HepG2 (cell line): ENCODE measurements around the gene HYAL1. TPM values are rescaled to one million over a fixed set of nuclear protein-coding genes. Genes with fewer than 3 reads are reported as not detected.
A peak's percentile ranks its signal among the peaks of the same experiment; 100 is the strongest.

Source experiments
- CBFB ChIP-seq: sonication (generic); formaldehyde crosslinking; IDR thresholded peaks from 2 replicates; pipeline ENCODE4 v1.4.0; 2020; ENCODE audit warnings: missing genetic modification reagents
- GABPB1 ChIP-seq: IDR thresholded peaks from 2 replicates; pipeline ENCODE4 v1.6.1; 2016; ENCODE audit warnings: mild to moderate bottlenecking, missing genetic modification reagents, moderate library complexity, missing compliant biosample characterization
- GZF1 ChIP-seq: sonication (generic); formaldehyde crosslinking; IDR thresholded peaks from 2 replicates; pipeline ENCODE4 v1.5.1; 2020; ENCODE audit warnings: mild to moderate bottlenecking, missing genetic modification reagents
- HOXA3 ChIP-seq: sonication (generic); formaldehyde crosslinking; IDR thresholded peaks from 2 replicates; pipeline ENCODE4 v1.5.0; 2020; ENCODE audit warnings: missing genetic modification reagents
- MAZ ChIP-seq, 2 experiments: sonication (generic) in 1 of 2; formaldehyde crosslinking in 1 of 2; IDR thresholded peaks; 2 replicates each; pipeline versions ENCODE4 v1.5.0 to v1.6.1; 2012 to 2020; ENCODE audit warnings: low read depth in 2 of 2, mild to moderate bottlenecking in 2 of 2, borderline replicate concordance in 1 of 2, improper control_type of control experiment in 1 of 2, low read length in 1 of 2, missing genetic modification reagents in 1 of 2, moderate library complexity in 1 of 2
- MLXIP ChIP-seq: sonication (generic); formaldehyde crosslinking; IDR thresholded peaks from 2 replicates; pipeline ENCODE4 v1.9.0; 2021; ENCODE audit warnings: missing genetic modification reagents, borderline replicate concordance
- POGZ ChIP-seq: sonication (generic); formaldehyde crosslinking; IDR thresholded peaks from 2 replicates; pipeline ENCODE4 v1.4.0; 2020; ENCODE audit warnings: mild to moderate bottlenecking, missing genetic modification reagents
- RAD21 ChIP-seq: fragments of 450-650 bp; formaldehyde crosslinking; IDR thresholded peaks from 2 replicates; pipeline ENCODE4 v1.5.0; 2020; ENCODE audit warnings: mild to moderate bottlenecking
- SCMH1 ChIP-seq: sonication (generic); formaldehyde crosslinking; IDR thresholded peaks from 2 replicates; pipeline ENCODE4 v1.9.0; 2021; ENCODE audit warnings: missing genetic modification reagents, mild to moderate bottlenecking, borderline replicate concordance
- TFAP4 ChIP-seq: sonication (generic); IDR thresholded peaks from 2 replicates; pipeline ENCODE4 v1.6.1; 2016; ENCODE audit warnings: low read depth, borderline replicate concordance
- YEATS2 ChIP-seq: sonication (generic); formaldehyde crosslinking; IDR thresholded peaks from 2 replicates; pipeline ENCODE4 v1.4.0; 2020; ENCODE audit warnings: missing genetic modification reagents, borderline replicate concordance
- ZBTB25 ChIP-seq: IDR thresholded peaks from 2 replicates; pipeline ENCODE4 v1.6.1; 2018; ENCODE audit warnings: missing genetic modification reagents
- ZNF124 ChIP-seq: sonication (generic); formaldehyde crosslinking; IDR thresholded peaks from 2 replicates; pipeline ENCODE4 v1.4.0; 2020; ENCODE audit warnings: missing genetic modification reagents
- ZNF382 ChIP-seq: sonication (generic); formaldehyde crosslinking; IDR thresholded peaks from 2 replicates; pipeline ENCODE4 v1.5.0; 2020; ENCODE audit warnings: missing genetic modification reagents, mild to moderate bottlenecking, borderline replicate concordance
- polyA plus RNA-seq, 8 experiments: library from polyadenylated mRNA; depleted of rRNA in 3 of 8; stranded (reverse) in 7 of 8; unstranded in 1 of 8; fragments of >200 nt; fragmentation: Illumina TruSeq in 4 of 8; extraction: Trizol in 4 of 8; gene quantifications; 2 replicates each; pipeline versions ENCODE4 v1.2.1 to v1.2.3, GENCODE V29; 2011 to 2016; ENCODE audit warnings: low read depth in 4 of 8, missing spikeins in 1 of 8, mixed read lengths in 1 of 8; ENCODE audit not compliant: insufficient read depth in 1 of 8
- total RNA-seq, 5 experiments: library from RNA; depleted of rRNA; stranded (reverse); fragments of >200 nt; fragmentation: Illumina TruSeq; extraction: Trizol; gene quantifications; 2 replicates each; pipeline ENCODE4 v1.2.3, GENCODE V29; 2016; ENCODE audit warnings: low read depth in 1 of 5
- TF ChIP-seq, protein P1 (sequence below): sonication (generic); formaldehyde crosslinking; IDR thresholded peaks from 2 replicates; pipeline ENCODE4 v1.4.0; 2020; ENCODE audit warnings: mild to moderate bottlenecking, missing genetic modification reagents
- TF ChIP-seq, protein P2 (sequence below): sonication (generic); formaldehyde crosslinking; IDR thresholded peaks from 2 replicates; pipeline ENCODE4 v1.4.0; 2020; ENCODE audit warnings: missing genetic modification reagents

The HYAL1 gene
- total and polyA plus RNA-seq, 2 of the 13 experiments (the other 11 are each of a cell fraction or from before 2014, with no cell fraction given): 76.5 to 193 TPM

DNA sequence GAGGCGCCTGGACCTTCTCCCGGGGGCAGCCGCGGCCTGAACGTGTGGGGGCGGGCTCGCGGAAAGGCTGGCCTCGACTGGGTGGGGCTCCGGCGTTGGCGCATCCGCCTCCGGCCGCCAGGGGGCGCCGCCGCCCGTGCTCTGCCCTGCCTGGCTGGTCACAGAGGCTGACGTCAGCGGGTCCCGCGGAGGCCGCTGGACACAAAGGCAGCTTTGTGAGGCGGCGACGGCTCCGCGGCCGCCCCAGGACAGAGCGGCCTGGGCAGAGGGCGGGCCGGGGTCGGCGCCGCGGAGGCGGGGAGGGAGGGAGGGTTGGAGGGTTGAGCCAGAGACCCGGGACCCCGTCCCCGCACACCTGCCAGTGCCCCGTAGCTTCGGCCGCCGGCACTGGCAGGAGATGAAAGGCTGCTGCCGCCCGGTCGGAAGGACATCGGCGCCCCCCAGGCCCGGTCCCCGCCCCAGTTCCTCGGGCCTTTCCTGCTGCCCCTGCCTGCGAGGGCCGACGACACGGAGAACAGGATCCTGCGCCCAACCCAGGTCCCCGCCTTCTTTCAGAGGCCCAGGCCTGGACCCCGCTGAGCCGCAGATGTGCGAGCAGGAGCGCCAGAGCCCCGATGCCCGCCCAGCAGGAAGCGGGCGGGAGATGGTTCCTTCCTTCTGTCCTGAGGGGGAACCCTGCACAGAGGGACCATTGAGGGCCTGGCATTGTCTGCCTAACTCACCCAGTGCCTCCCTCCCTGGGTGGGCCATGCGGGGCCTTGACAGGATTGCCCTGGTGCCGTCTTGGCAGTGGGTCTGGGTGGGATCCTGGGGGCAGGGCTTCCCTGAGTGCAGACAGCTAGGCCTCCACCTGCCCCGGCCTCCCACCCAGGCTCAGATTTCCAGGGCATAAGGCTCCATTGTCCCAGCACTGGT lies 43.1 kb downstream of the HYAL1 start (continued):
- TF ChIP-seq GABPB1 (CRISPR knock-in tag) (peak; percentile 83), SCMH1 (CRISPR knock-in tag) (no peak), GZF1 (no peak), CBFB (CRISPR knock-in tag) (peak; percentile 36; the same call in 1 of the 2 replicates), POGZ (CRISPR knock-in tag) (peak; percentile 45; the same call in 1 of the 2 replicates), ZNF124 (CRISPR knock-in tag) (peak; percentile 15), RAD21 (CRISPR knock-in tag) (peak; percentile 100), MAZ (IDR thresholded peaks at IDR 0.05; ENCODE audit: borderline replicate concordance, low read depth, low read length) (peak; percentile 17; the same call in 1 of the 2 replicates), MAZ (CRISPR knock-in tag; IDR thresholded peaks at IDR 0.05; ENCODE audit: low read depth) (peak; percentile 92), TFAP4 (peak; percentile 59; the same call in 1 of the 2 replicates), MLXIP (CRISPR knock-in tag) (0 out of 2 replicates have a peak, but pooled peaks have one; percentile 58), ZBTB25 (peak; percentile 88; the same call in 1 of the 2 replicates), HOXA3 (CRISPR knock-in tag) (peak; percentile 83), YEATS2 (CRISPR knock-in tag) (no peak), ZNF382 (CRISPR knock-in tag) (no peak)
- TF ChIP-seq, protein P1, sequence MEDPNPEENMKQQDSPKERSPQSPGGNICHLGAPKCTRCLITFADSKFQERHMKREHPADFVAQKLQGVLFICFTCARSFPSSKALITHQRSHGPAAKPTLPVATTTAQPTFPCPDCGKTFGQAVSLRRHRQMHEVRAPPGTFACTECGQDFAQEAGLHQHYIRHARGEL: no peak
- TF ChIP-seq, protein P2, sequence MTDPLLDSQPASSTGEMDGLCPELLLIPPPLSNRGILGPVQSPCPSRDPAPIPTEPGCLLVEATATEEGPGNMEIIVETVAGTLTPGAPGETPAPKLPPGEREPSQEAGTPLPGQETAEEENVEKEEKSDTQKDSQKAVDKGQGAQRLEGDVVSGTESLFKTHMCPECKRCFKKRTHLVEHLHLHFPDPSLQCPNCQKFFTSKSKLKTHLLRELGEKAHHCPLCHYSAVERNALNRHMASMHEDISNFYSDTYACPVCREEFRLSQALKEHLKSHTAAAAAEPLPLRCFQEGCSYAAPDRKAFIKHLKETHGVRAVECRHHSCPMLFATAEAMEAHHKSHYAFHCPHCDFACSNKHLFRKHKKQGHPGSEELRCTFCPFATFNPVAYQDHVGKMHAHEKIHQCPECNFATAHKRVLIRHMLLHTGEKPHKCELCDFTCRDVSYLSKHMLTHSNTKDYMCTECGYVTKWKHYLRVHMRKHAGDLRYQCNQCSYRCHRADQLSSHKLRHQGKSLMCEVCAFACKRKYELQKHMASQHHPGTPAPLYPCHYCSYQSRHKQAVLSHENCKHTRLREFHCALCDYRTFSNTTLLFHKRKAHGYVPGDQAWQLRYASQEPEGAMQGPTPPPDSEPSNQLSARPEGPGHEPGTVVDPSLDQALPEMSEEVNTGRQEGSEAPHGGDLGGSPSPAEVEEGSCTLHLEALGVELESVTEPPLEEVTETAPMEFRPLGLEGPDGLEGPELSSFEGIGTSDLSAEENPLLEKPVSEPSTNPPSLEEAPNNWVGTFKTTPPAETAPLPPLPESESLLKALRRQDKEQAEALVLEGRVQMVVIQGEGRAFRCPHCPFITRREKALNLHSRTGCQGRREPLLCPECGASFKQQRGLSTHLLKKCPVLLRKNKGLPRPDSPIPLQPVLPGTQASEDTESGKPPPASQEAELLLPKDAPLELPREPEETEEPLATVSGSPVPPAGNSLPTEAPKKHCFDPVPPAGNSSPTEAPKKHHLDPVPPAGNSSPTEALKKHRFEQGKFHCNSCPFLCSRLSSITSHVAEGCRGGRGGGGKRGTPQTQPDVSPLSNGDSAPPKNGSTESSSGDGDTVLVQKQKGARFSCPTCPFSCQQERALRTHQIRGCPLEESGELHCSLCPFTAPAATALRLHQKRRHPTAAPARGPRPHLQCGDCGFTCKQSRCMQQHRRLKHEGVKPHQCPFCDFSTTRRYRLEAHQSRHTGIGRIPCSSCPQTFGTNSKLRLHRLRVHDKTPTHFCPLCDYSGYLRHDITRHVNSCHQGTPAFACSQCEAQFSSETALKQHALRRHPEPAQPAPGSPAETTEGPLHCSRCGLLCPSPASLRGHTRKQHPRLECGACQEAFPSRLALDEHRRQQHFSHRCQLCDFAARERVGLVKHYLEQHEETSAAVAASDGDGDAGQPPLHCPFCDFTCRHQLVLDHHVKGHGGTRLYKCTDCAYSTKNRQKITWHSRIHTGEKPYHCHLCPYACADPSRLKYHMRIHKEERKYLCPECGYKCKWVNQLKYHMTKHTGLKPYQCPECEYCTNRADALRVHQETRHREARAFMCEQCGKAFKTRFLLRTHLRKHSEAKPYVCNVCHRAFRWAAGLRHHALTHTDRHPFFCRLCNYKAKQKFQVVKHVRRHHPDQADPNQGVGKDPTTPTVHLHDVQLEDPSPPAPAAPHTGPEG: peak; percentile 69
